BJ (cell line): ENCODE measurements around the gene CHGA. TPM values are rescaled to one million over a fixed set of nuclear protein-coding genes. Genes with fewer than 3 reads are reported as not detected.

Experiments
- CTCF ChIA-PET: fragments of 350-600 bp; formaldehyde crosslinking; extraction: SDS; loops from one replicate; lab custom pipeline; 2021; ENCODE audit warnings: antibody characterized with exemption, inconsistent platforms; lab: Yijun Ruan, JAX
- POLR2A ChIA-PET: fragments of 300-600 bp; sonication (Branson Sonifier 250); formaldehyde crosslinking; extraction: SDS; loops from one replicate; lab custom pipeline; 2021; ENCODE audit warnings: antibody characterized with exemption; lab: Charles Lee
- DNase-seq: peaks from one replicate; pipeline ENCODE4 v3.0.0-alpha.2; 2011; ENCODE audit warnings: low read depth
- H3K27me3 ChIP-seq: 2 replicates; pipeline ENCODE4 v1.6.0; 2011; ENCODE audit warnings: low read length; ENCODE audit not compliant: control insufficient read depth, insufficient read depth
- H3K36me3 ChIP-seq: 2 replicates; pipeline ENCODE4 v1.5.1; 2011; ENCODE audit warnings: low read length; ENCODE audit not compliant: control insufficient read depth, insufficient read depth
- H3K4me3 ChIP-seq: 2 replicates; pipeline ENCODE4 v1.5.1; 2011; ENCODE audit warnings: low read depth, mild to moderate bottlenecking, control low read depth, low read length
- CTCF ChIP-seq: IDR thresholded peaks from 2 replicates; pipeline ENCODE4 v1.5.1; 2011; ENCODE audit warnings: low read depth, mild to moderate bottlenecking, control low read depth, inconsistent platforms, low read length, moderate library complexity; ENCODE audit not compliant: insufficient read depth
- polyA plus RNA-seq: library from polyadenylated mRNA; depleted of rRNA; stranded (reverse); fragments of >200 nt; gene quantifications from 2 replicates; pipeline ENCODE4 v1.2.3, GENCODE V29; 2011

CHGA gene
- polyA plus RNA-seq, 1 experiment: not detected

- no peak overlapping the region for H3K4me3 ChIP-seq
- no peaks in the 10 kb centered on the region for H3K27me3 ChIP-seq
- TF ChIP-seq CTCF: no peak
- ChIA-PET CTCF (interaction anchor here (1.1 to 1.5 kb wide), 2 partner anchors 8 to 38 kb away, joined by 3 read pairs; no protein-coding TSS in a partner anchor), POLR2A (no interaction called here)
- DNase-seq: no peak
- no peaks in the 10 kb centered on the region for H3K36me3 ChIP-seq
Observed at GRCh38 chr14:92914087-92914656, 8.8 kb upstream of the CHGA start.

- CTCF ChIA-PET: no interaction called here
- POLR2A ChIA-PET: no interaction called here
Observed at GRCh38 chr14:92916201-92916600, 6.7 kb upstream of the CHGA start.

DNA sequence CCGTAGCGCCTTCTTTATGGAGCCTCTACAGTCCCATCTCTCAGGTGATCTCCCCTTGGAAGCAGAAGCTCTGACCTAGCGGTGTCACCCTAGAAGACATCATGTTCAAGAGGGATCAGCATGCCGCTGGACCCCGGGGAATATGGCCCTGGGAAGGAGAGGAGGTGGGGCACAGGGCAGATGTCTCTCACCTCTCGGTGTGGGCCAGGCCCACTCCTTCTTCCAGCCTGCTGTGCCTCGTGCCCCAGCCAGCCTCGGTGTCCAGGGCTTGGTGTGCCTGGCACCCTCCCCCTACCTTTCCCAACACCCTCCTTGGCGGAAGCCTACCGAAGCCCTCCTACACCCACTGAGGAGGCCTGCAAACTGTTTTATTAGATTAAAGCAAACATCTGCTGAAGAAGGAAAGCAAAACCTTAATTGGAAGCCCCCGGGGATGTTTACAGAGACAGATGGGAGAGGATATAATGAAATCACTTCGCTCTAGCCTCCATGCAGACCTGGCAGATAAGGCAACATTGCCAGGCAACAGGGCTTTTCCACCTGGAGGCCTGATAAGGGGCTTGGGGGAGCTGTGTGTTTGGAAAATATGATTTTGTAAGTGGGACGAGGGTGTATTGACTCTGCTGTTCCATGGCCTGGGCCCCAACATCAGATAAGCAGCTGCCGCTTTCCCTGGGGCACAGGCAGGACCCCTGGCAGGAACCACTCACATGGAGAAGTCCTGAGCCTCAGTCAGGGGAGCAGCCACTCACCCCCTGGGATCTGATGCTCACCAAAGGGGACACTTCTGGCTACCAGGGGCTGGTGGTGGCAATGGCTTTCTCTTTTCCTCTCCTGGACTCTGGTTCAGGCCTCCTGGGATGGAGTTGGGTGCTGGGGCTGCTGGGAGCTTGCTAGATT is 5.7 kb upstream of the CHGA start:
- no peaks in the 10 kb centered on the region; the same call in 1 of the 2 replicates for H3K27me3 ChIP-seq
- ChIA-PET CTCF (no interaction called here), POLR2A (no interaction called here)

More at GRCh38 chr14:92916201-92916600, 6.7 kb upstream of the CHGA start:
- no peaks in the 10 kb centered on the region for H3K27me3 ChIP-seq
- no peak for DNase-seq
- no peak for TF ChIP-seq CTCF
- no peak overlapping the region for H3K4me3 ChIP-seq
- H3K36me3 ChIP-seq: no peaks in the 10 kb centered on the region

GRCh38 chr14:92917956-92918355 is 5.0 kb upstream of the CHGA start:
- no peak for DNase-seq
- Histone ChIP-seq H3K36me3 (no peaks in the 10 kb centered on the region), H3K27me3 (no peaks in the 10 kb centered on the region; the same call in 1 of the 2 replicates), H3K4me3 (no peak overlapping the region)
- ChIA-PET CTCF (no interaction called here), POLR2A (no interaction called here)
- TF ChIP-seq CTCF: no peak

More for the DNA sequence above, 5.7 kb upstream of the CHGA start:
- Histone ChIP-seq H3K36me3 (no peaks in the 10 kb centered on the region), H3K4me3 (no peak overlapping the region)
- DNase-seq: no peak
- no peak for TF ChIP-seq CTCF

GRCh38 chr14:92920001-92920400 is 2.9 kb upstream of the CHGA start:
- POLR2A ChIA-PET: no interaction called here
- no peaks in the 10 kb centered on the region; the same call in 1 of the 2 replicates for H3K27me3 ChIP-seq
- DNase-seq: no peak
- TF ChIP-seq CTCF: no peak
- H3K4me3 ChIP-seq: no peak overlapping the region
- no peaks in the 10 kb centered on the region for H3K36me3 ChIP-seq
- CTCF ChIA-PET: no interaction called here
